ENCODE results near the gene ZMIZ2.
"Not testable (repeated sequence)": the region's sequence is repeated elsewhere in the genome, so short reads cannot be mapped to it uniquely, and the experiment has no call there.

Gene ZMIZ2

GRCh38 chr7:44798649-44799305 lies 50.1 kb downstream of the ZMIZ2 start:
- DNase-seq (ENCODE audit: low spot score), result no peak

- DNase-seq (ENCODE audit: low spot score), result no peak
These were observed 51.3 kb downstream of the ZMIZ2 start for GRCh38 chr7:44799939-44800338.

GRCh38 chr7:44801890-44802289 lies 53.2 kb downstream of the ZMIZ2 start:
- DNase-seq (ENCODE audit: low spot score), result no peak

- DNase-seq (ENCODE audit: low spot score), result no peak
These were observed 53.9 kb downstream of the ZMIZ2 start for GRCh38 chr7:44802418-44803025.

- not testable (repeated sequence) for DNase-seq (ENCODE audit: low spot score)
These were observed 55.3 kb downstream of the ZMIZ2 start for GRCh38 chr7:44803828-44804519.

- DNase-seq (ENCODE audit: low spot score), result no peak
These were observed 57.3 kb downstream of the ZMIZ2 start for GRCh38 chr7:44805950-44806349.

GRCh38 chr7:44808914-44809393 lies 60.3 kb downstream of the ZMIZ2 start:
- DNase-seq (ENCODE audit: low spot score), result no peak

GRCh38 chr7:44811093-44811492 lies 62.4 kb downstream of the ZMIZ2 start:
- DNase-seq (ENCODE audit: low spot score), result no peak

GRCh38 chr7:44811571-44811970 lies 62.9 kb downstream of the ZMIZ2 start:
- no peak for DNase-seq (ENCODE audit: low spot score)

- no peak for DNase-seq (ENCODE audit: low spot score)
These were observed 66.3 kb downstream of the ZMIZ2 start for GRCh38 chr7:44814919-44815318.

GRCh38 chr7:44819292-44819691 lies 70.6 kb downstream of the ZMIZ2 start:
- no peak for DNase-seq (ENCODE audit: low spot score)

Data from D341Med (cell line).